Thyroid gland (tissue), 4 donors: ENCODE data around the gene ARHGAP24.

ENCODE experiments used
- POLR2A ChIP-seq, 2 donors: fragments of 450-650 bp; IDR thresholded peaks; one replicate each; pipeline ENCODE4 v1.6.1; 2017; ENCODE audit warnings: antibody characterized with exemption in 2 of 2, mild to moderate bottlenecking in 2 of 2, moderate library complexity in 1 of 2
- TF ChIP-seq, protein P1 (sequence below), 6 experiments: fragments of 200-600 bp in 3 of 6; fragments of 450-650 bp in 3 of 6; sonication (generic) in 3 of 6; IDR thresholded peaks; one replicate each; pipeline ENCODE4 v1.5.1; 2016 to 2019; ENCODE audit warnings: antibody characterized with exemption in 6 of 6, mild to moderate bottlenecking in 2 of 6, inconsistent platforms in 1 of 6, moderate library complexity in 1 of 6

- TF ChIP-seq POLR2A (IDR thresholded peaks at IDR 0.05) = no peak
- TF ChIP-seq, protein P1, sequence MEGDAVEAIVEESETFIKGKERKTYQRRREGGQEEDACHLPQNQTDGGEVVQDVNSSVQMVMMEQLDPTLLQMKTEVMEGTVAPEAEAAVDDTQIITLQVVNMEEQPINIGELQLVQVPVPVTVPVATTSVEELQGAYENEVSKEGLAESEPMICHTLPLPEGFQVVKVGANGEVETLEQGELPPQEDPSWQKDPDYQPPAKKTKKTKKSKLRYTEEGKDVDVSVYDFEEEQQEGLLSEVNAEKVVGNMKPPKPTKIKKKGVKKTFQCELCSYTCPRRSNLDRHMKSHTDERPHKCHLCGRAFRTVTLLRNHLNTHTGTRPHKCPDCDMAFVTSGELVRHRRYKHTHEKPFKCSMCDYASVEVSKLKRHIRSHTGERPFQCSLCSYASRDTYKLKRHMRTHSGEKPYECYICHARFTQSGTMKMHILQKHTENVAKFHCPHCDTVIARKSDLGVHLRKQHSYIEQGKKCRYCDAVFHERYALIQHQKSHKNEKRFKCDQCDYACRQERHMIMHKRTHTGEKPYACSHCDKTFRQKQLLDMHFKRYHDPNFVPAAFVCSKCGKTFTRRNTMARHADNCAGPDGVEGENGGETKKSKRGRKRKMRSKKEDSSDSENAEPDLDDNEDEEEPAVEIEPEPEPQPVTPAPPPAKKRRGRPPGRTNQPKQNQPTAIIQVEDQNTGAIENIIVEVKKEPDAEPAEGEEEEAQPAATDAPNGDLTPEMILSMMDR (IDR thresholded peaks at IDR 0.05) = no peak
These were observed 47.8 kb upstream of the ARHGAP24 start for GRCh38 chr4:85427123-85427522.
